ENCODE results near the gene MRPL3.

DNA sequence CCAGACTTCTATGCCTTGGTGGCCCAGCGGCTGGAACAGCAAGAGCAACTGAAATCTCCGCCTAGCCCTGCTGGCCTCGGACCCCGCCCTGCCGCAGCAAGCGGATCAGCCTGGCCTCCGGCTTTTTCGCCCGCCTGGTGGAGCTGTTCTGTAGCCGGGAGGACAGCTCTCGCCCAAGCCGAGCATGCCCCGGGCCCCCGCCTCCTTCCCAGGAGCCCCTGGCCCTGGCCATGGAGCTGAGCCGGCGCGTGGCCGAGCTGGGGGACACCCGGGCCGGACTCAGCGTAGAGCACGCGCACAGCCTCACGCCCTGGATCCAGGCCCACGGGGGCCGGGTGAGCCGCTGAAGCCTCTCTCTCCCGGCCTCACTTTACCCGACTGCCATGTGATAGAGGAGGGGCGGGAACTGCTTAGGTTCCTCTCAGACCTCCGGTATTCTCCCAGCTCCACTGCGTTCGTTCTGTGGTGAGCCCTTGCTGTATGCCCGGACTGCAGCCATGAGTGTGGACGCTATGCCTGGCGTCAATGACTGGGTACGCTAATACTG lies 24.1 kb upstream of the MRPL3 start:
- TF ChIP-seq, protein P1, sequence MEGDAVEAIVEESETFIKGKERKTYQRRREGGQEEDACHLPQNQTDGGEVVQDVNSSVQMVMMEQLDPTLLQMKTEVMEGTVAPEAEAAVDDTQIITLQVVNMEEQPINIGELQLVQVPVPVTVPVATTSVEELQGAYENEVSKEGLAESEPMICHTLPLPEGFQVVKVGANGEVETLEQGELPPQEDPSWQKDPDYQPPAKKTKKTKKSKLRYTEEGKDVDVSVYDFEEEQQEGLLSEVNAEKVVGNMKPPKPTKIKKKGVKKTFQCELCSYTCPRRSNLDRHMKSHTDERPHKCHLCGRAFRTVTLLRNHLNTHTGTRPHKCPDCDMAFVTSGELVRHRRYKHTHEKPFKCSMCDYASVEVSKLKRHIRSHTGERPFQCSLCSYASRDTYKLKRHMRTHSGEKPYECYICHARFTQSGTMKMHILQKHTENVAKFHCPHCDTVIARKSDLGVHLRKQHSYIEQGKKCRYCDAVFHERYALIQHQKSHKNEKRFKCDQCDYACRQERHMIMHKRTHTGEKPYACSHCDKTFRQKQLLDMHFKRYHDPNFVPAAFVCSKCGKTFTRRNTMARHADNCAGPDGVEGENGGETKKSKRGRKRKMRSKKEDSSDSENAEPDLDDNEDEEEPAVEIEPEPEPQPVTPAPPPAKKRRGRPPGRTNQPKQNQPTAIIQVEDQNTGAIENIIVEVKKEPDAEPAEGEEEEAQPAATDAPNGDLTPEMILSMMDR (IDR thresholded peaks at IDR 0.05 in 2 of 3, conservative IDR thresholded peaks at IDR 0.05 in 1 of 3; ENCODE audit: borderline replicate concordance in 1 of 3, insufficient read depth in 1 of 3, low read depth in 2 of 3, low read length in 2 of 3), result no peak
- TF ChIP-seq POLR2A (IDR thresholded peaks at IDR 0.05; ENCODE audit: borderline replicate concordance, extremely low read depth, insufficient read depth, insufficient read length) (no peak), CEBPB (IDR thresholded peaks at IDR 0.05; ENCODE audit: low read depth) (no peak), EZH2 (IDR thresholded peaks at IDR 0.05) (no peak), YY1 (IDR thresholded peaks at IDR 0.05; ENCODE audit: extremely low read depth, insufficient replicate concordance, low read depth, low read length) (no peak), TCF7L2 (IDR thresholded peaks at IDR 0.05; ENCODE audit: borderline replicate concordance, extremely low read depth, insufficient read depth, insufficient read length) (no peak), FOSL1 (IDR thresholded peaks at IDR 0.05; ENCODE audit: low read depth) (no peak), ELF1 (IDR thresholded peaks at IDR 0.05; ENCODE audit: borderline replicate concordance, low read depth) (no peak), SP1 (IDR thresholded peaks at IDR 0.05; ENCODE audit: low read depth) (no peak), POLR2AphosphoS5 (IDR thresholded peaks at IDR 0.05; ENCODE audit: low read depth, low read length) (no peak), EZH2phosphoT487 (IDR thresholded peaks at IDR 0.05; ENCODE audit: borderline replicate concordance) (no peak), EGR1 (IDR thresholded peaks at IDR 0.05; ENCODE audit: low read depth) (no peak)
- TF ChIP-seq, protein P2, sequence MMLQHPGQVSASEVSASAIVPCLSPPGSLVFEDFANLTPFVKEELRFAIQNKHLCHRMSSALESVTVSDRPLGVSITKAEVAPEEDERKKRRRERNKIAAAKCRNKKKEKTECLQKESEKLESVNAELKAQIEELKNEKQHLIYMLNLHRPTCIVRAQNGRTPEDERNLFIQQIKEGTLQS (IDR thresholded peaks at IDR 0.05), result no peak
- TF ChIP-seq, protein P3, sequence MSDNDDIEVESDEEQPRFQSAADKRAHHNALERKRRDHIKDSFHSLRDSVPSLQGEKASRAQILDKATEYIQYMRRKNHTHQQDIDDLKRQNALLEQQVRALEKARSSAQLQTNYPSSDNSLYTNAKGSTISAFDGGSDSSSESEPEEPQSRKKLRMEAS (IDR thresholded peaks at IDR 0.05), result no peak

All from HCT116 (cell line).